ENCODE results near the gene SPO11. TPM values are rescaled to one million over a fixed set of nuclear protein-coding genes. Genes with fewer than 3 reads are reported as not detected.

The SPO11 gene
- total and polyA plus RNA-seq, 2 of the 4 experiments (the other 2 are of a cell fraction) = not detected

- Histone ChIP-seq H3K56ac (ENCODE audit: extremely low read depth, insufficient read depth, low read length) (no peak overlapping the region), H4K20me1 (ENCODE audit: insufficient read depth, low read length) (no peaks in the 10 kb centered on the region), H2BK5ac (ENCODE audit: low read depth, low read length, poor library complexity, severe bottlenecking) (no peak overlapping the region), H3K4ac (ENCODE audit: low read depth, low read length) (no peak overlapping the region), H3K18ac (ENCODE audit: low read depth, low read length) (no peak overlapping the region), H3K4me2 (ENCODE audit: low read depth, low read length) (no peak overlapping the region), H2BK15ac (ENCODE audit: low read depth, low read length) (no peak overlapping the region), H4K8ac (ENCODE audit: low read depth in 2 of 2, low read length in 2 of 2) (no peak overlapping the region), H2AK5ac (ENCODE audit: low read depth, low read length) (no peak overlapping the region), H4K91ac (ENCODE audit: insufficient read depth, low read depth, low read length) (no peak overlapping the region), H3K4me1 (ENCODE audit: control insufficient read depth, insufficient read depth, low read length) (no peaks in the 10 kb centered on the region), H3K79me1 (ENCODE audit: low read depth in 1 of 2, low read length in 2 of 2) (no peaks in the 10 kb centered on the region; a peak in 1 of 4 replicates), H4K5ac (ENCODE audit: low read depth, low read length) (no peak overlapping the region), H3K9me1 (ENCODE audit: insufficient read depth, low read length) (0 out of 2 replicates have a peak, but pooled peaks cover 3% of the 10 kb centered on the region), H3K27me3 (ENCODE audit: control insufficient read depth, insufficient read depth, low read length) (no peaks in the 10 kb centered on the region), H3K14ac (replicated peaks; ENCODE audit: low read depth, low read length) (no peak overlapping the region), H2AK9ac (replicated peaks; ENCODE audit: low read depth, low read length, poor library complexity) (no peak overlapping the region), H3K36me3 (ENCODE audit: control insufficient read depth, insufficient read depth, low read length) (peaks cover 5% of the 10 kb centered on the region; the same call in 1 of the 2 replicates), H3K9ac (ENCODE audit: low read depth, low read length) (no peak overlapping the region), H3K27ac (ENCODE audit: insufficient read depth, low read length) (no peak overlapping the region), H3K9me3 (ENCODE audit: control insufficient read depth, insufficient read depth, low read length) (no peaks in the 10 kb centered on the region), H3K23ac (ENCODE audit: low read depth, low read length) (no peak overlapping the region), H2BK20ac (ENCODE audit: low read depth, low read length) (no peak overlapping the region), H3K4me3 (ENCODE audit: insufficient read depth, low read depth, low read length) (no peak overlapping the region), H2AFZ (replicated peaks; ENCODE audit: low read length, poor library complexity) (no peak overlapping the region), H2BK120ac (ENCODE audit: low read depth, low read length) (no peak overlapping the region)
- BruUV-seq (replicated peaks) = no TSS peak
- DNase-seq (no peak), ATAC-seq (ENCODE audit: low read depth) (no peak)
- no peak for TF ChIP-seq FOS (IDR thresholded peaks at IDR 0.05; ENCODE audit: low read depth, low read length)
- in situ Hi-C loops (cut with MboI; ENCODE audit: low sequenced_read_pairs) = loop anchor here (5.0 to 25.0 kb wide), 4 partner anchors 111 to 1651 kb away; partner anchors contain the start of genes ATP5F1E and PRELID3B
- dilution Hi-C loops (cut with HindIII; ENCODE audit: low sequenced_read_pairs, unreplicated experiment) = no loop called here
- POLR2A ChIA-PET (ENCODE audit: unreplicated experiment) = no interaction called here
- 100% methylated on average over 1 of the region's 4 CpGs; no CpG with 5 or more reads in 1 of the 2 experiments for whole genome bisulfite sequencing, 2 experiments (ENCODE audit: extremely low coverage in 2 of 2, insufficient read length in 1 of 2)
- CTCF ChIA-PET = no interaction called here
- intact Hi-C loops (cut with micrococcal nuclease) = loop anchor here (5.0 to 10.0 kb wide), 2 partner anchors 828 to 1511 kb away; no protein-coding TSS in a partner anchor
These were observed 57.2 kb downstream of the SPO11 start for GRCh38 chr20:57386762-57387161.

All from IMR-90 (cell line).